ENCODE results near the gene TWF1. TPM values are rescaled to one million over a fixed set of nuclear protein-coding genes. Genes with fewer than 3 reads are reported as not detected.
A peak's percentile ranks its signal among the peaks of the same experiment; 100 is the strongest.
"Not testable (repeated sequence)": the region's sequence is repeated elsewhere in the genome, so short reads cannot be mapped to it uniquely, and the experiment has no call there.

The TWF1 gene
- total RNA-seq, 1 experiment from 2014 or later, result 201 TPM

- peak; percentile 3 for DNase-seq (ENCODE audit: low spot score)
Measured at GRCh38 chr12:43805149-43805859, 813 bp downstream of the TWF1 start.

- no peak for DNase-seq (ENCODE audit: low spot score)
Measured at GRCh38 chr12:43797561-43798217, 8.4 kb downstream of the TWF1 start.

- no peak for DNase-seq (ENCODE audit: low spot score)
Measured at GRCh38 chr12:43795716-43796280, 10.3 kb downstream of the TWF1 start.

GRCh38 chr12:43789941-43790340, 16.2 kb downstream of the TWF1 start:
- no peak for DNase-seq (ENCODE audit: low spot score)

- no peak for DNase-seq (ENCODE audit: low spot score)
Measured at GRCh38 chr12:43786899-43787693, 19.0 kb downstream of the TWF1 start.

GRCh38 chr12:43776498-43776897, 29.6 kb downstream of the TWF1 start:
- peak; percentile 10 for DNase-seq (ENCODE audit: low spot score)

- DNase-seq (ENCODE audit: low spot score), result no peak
Measured at GRCh38 chr12:43766291-43766690, 39.8 kb downstream of the TWF1 start.

GRCh38 chr12:43764528-43764927, 41.6 kb downstream of the TWF1 start:
- DNase-seq (ENCODE audit: low spot score), result no peak

- DNase-seq (ENCODE audit: low spot score), result no peak
Measured at GRCh38 chr12:43763769-43764168, 42.3 kb downstream of the TWF1 start.

GRCh38 chr12:43762596-43762995, 43.5 kb downstream of the TWF1 start:
- no peak for DNase-seq (ENCODE audit: low spot score)

- no peak for DNase-seq (ENCODE audit: low spot score)
Measured at GRCh38 chr12:43761500-43761899, 44.6 kb downstream of the TWF1 start.

- no peak for DNase-seq (ENCODE audit: low spot score)
Measured at GRCh38 chr12:43760396-43760795, 45.7 kb downstream of the TWF1 start.

- DNase-seq (ENCODE audit: low spot score), result peak; percentile 93
Measured at GRCh38 chr12:43758728-43759563, 47.2 kb downstream of the TWF1 start, which contains the start of the genes IRAK4 and PUS7L. IRAK4 (plus strand) TSS chr12:43758951; CDS start chr12:43768112, 9,161 bp downstream. PUS7L (minus strand) TSS chr12:43758790; CDS start chr12:43755245, 3,545 bp downstream.

- peak; percentile 25 for DNase-seq (ENCODE audit: low spot score)
Measured at GRCh38 chr12:43758247-43758727, 47.8 kb downstream of the TWF1 start.

GRCh38 chr12:43754015-43754414, 52.1 kb downstream of the TWF1 start:
- no peak for DNase-seq (ENCODE audit: low spot score)

GRCh38 chr12:43751360-43751759, 54.8 kb downstream of the TWF1 start:
- DNase-seq (ENCODE audit: low spot score), result not testable (repeated sequence)

- no peak for DNase-seq (ENCODE audit: low spot score)
Measured at GRCh38 chr12:43750814-43751213, 55.3 kb downstream of the TWF1 start.

- DNase-seq (ENCODE audit: low spot score), result no peak
Measured at GRCh38 chr12:43749016-43749415, 57.1 kb downstream of the TWF1 start.

- no peak for DNase-seq (ENCODE audit: low spot score)
Measured at GRCh38 chr12:43744826-43745225, 61.3 kb downstream of the TWF1 start.

Measured in A172 (cell line).